AG04450 (cell line): ENCODE data around the gene CFAP46. TPM values are rescaled to one million over a fixed set of nuclear protein-coding genes. Genes with fewer than 3 reads are reported as not detected.

ENCODE experiments used
- CTCF ChIA-PET: fragments of 300-600, 350-600 bp; formaldehyde crosslinking; extraction: SDS; loops from one replicate; lab custom pipeline; 2022; ENCODE audit warnings: antibody characterized with exemption, inconsistent platforms; lab: Charles Lee
- POLR2A ChIA-PET: fragments of 350-600 bp; formaldehyde crosslinking; extraction: SDS; loops from one replicate; lab custom pipeline; 2021; ENCODE audit warnings: antibody characterized with exemption, inconsistent platforms; lab: Yijun Ruan, JAX
- DNase-seq: peaks from one replicate; pipeline ENCODE4 v3.0.0-alpha.2; 2011; ENCODE audit warnings: low read depth, low spot score
- H3K27ac ChIP-seq: one replicate; pipeline ENCODE4 v1.5.1; 2012; ENCODE audit warnings: low read depth, low read length, control low read depth
- H3K27me3 ChIP-seq: one replicate; pipeline ENCODE4 v1.6.0; 2012; ENCODE audit warnings: low read length; ENCODE audit not compliant: control insufficient read depth, insufficient read depth
- H3K4me3 ChIP-seq: 2 replicates; pipeline ENCODE4 v1.5.1; 2011; ENCODE audit warnings: mild to moderate bottlenecking, low read depth, low read length, control low read depth
- H3K9me3 ChIP-seq: 2 replicates; pipeline ENCODE4 v1.5.1; 2012; ENCODE audit warnings: low read length; ENCODE audit not compliant: control insufficient read depth, insufficient read depth
- CTCF ChIP-seq: IDR thresholded peaks from 2 replicates; pipeline ENCODE4 v1.5.1; 2011; ENCODE audit warnings: low read depth, low read length, control low read depth, inconsistent platforms
- polyA plus RNA-seq: library from polyadenylated mRNA; depleted of rRNA; stranded (reverse); fragments of >200 nt; gene quantifications from 2 replicates; pipeline ENCODE4 v1.2.3, GENCODE V29; 2011

The CFAP46 gene
- polyA plus RNA-seq, 1 experiment = 2.7 TPM

- TF ChIP-seq CTCF = no peak
- Histone ChIP-seq H3K27ac (no peak overlapping the region), H3K27me3 (no peaks in the 10 kb centered on the region), H3K9me3 (peaks cover 33% of the 10 kb centered on the region; the same call in 1 of the 2 replicates), H3K4me3 (no peak overlapping the region)
- ChIA-PET POLR2A (no interaction called here), CTCF (no interaction called here)
- DNase-seq = no peak
Observed at GRCh38 chr10:132912225-132912712, 30.1 kb downstream of the CFAP46 start.

- POLR2A ChIA-PET = no interaction called here
- Histone ChIP-seq H3K27me3 (no peaks in the 10 kb centered on the region), H3K9me3 (peaks cover 33% of the 10 kb centered on the region; the same call in 1 of the 2 replicates), H3K27ac (no peak overlapping the region), H3K4me3 (no peak overlapping the region)
- TF ChIP-seq CTCF = no peak
- CTCF ChIA-PET = no interaction called here
- no peak for DNase-seq
Observed at GRCh38 chr10:132911786-132912097, 30.6 kb downstream of the CFAP46 start.

GRCh38 chr10:132910901-132911785, 31.2 kb downstream of the CFAP46 start:
- H3K27ac ChIP-seq = no peak overlapping the region
- no peak for DNase-seq
- TF ChIP-seq CTCF = no peak
- ChIA-PET CTCF (no interaction called here), POLR2A (no interaction called here)
- no peaks in the 10 kb centered on the region for H3K27me3 ChIP-seq
- no peak overlapping the region for H3K4me3 ChIP-seq
- peaks cover 37% of the 10 kb centered on the region; the same call in 1 of the 2 replicates for H3K9me3 ChIP-seq

GRCh38 chr10:132910186-132910880, 32.0 kb downstream of the CFAP46 start:
- H3K4me3 ChIP-seq = no peak overlapping the region
- TF ChIP-seq CTCF = no peak
- CTCF ChIA-PET = no interaction called here
- peaks cover 45% of the 10 kb centered on the region; the same call in 1 of the 2 replicates for H3K9me3 ChIP-seq
- H3K27me3 ChIP-seq = no peaks in the 10 kb centered on the region
- POLR2A ChIA-PET = no interaction called here
- no peak overlapping the region for H3K27ac ChIP-seq
- no peak for DNase-seq
